ENCODE measurements around the gene TEPSIN. TPM values are rescaled to one million over a fixed set of nuclear protein-coding genes. Genes with fewer than 3 reads are reported as not detected.

TEPSIN gene
- total and polyA plus RNA-seq, 2 donors (not counting 3 experiments of a cell fraction or from before 2014, with no cell fraction given): 41.6 to 45.3 TPM

DNA sequence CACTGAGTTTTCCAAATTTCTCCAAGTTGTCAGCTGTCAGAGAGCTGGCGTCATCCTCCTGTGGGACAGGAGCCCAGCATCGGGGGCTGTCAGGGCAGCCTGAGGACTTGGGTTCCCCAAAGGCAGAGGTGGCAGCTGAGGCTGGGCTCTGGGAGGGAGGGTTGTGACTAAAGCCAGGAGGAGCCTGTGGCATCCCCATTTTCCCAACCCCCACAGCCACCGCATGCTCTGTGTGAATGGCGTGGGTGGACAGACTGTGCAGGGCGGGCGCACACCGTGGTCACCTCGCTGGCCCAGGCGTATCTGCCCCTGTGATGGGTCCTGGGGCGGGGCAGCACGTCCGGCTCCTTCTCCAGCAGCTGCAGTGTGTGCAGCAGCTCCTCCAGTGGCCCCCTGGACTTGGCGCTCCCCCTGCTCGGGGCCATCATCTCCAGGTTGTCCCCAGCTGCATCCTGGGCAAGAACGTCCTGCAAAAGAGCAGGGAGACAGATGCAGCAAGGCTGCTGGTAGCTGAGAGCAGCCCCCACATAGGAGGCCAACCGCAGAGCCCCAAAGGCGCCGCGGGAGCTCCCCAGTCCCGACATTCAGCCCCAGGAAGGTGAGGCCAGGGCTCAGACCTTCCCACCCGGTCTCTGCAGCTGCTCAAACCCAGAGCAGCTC, 40.9 kb downstream of the TEPSIN start:
- FAIRE-seq: no peak
- dilution Hi-C loops (cut with MboI; ENCODE audit: extremely low pct_ligation_motif_present, low sequenced_read_pairs): no loop called here
- intact Hi-C loops (cut with micrococcal nuclease): no loop called here
- Histone ChIP-seq H3K36me3 (ENCODE audit: control insufficient read depth in 2 of 2, extremely low read depth in 1 of 2, insufficient read depth in 2 of 2, low read length in 2 of 2) (peaks cover 0 to 3% of the 10 kb centered on the region in 2 experiments), H3K4me3 (replicated peaks in 1 of 3; ENCODE audit: insufficient read depth in 1 of 3, low read depth in 1 of 3, low read length in 3 of 3) (no peak overlapping the region), H3K4me1 (ENCODE audit: control insufficient read depth, extremely low read depth, insufficient read depth, low read length) (no peaks in the 10 kb centered on the region), H3K9me3 (replicated peaks; ENCODE audit: control insufficient read depth, insufficient read depth, low read length) (no peaks in the 10 kb centered on the region), H3K27ac (ENCODE audit: insufficient read depth, low read depth, low read length) (no peak overlapping the region), H3K79me2 (ENCODE audit: control insufficient read depth, insufficient read depth, low read length) (no peaks in the 10 kb centered on the region), H4K20me1 (replicated peaks; ENCODE audit: control insufficient read depth, extremely low read depth, insufficient read depth, low read length) (no peaks in the 10 kb centered on the region), H3K27me3 (ENCODE audit: control insufficient read depth in 2 of 2, insufficient read depth in 2 of 2, low read length in 2 of 2) (no peaks in the 10 kb centered on the region), H3K9me1 (replicated peaks; ENCODE audit: control insufficient read depth, extremely low read depth, insufficient read depth, low read length) (no peaks in the 10 kb centered on the region), H3K4me2 (ENCODE audit: insufficient read depth, low read length) (no peak overlapping the region), H3K9ac (replicated peaks; ENCODE audit: extremely low read depth, insufficient read depth, low read length) (no peak overlapping the region), H2AFZ (ENCODE audit: low read depth, low read length) (no peak overlapping the region)
- ChIA-PET POLR2A (no interaction called here), CTCF (interaction anchor here (1.3 to 1.8 kb wide), 3 partner anchors 9 to 55 kb away, joined by 3 to 7 read pairs (median 4); no protein-coding TSS in a partner anchor)
- DNase-seq (ENCODE audit: low read depth, low spot score): no peak
- TF ChIP-seq GATA2 (IDR thresholded peaks at IDR 0.05; ENCODE audit: insufficient read depth, insufficient read length, low read depth, low read length) (no peak), POLR2A (IDR thresholded peaks at IDR 0.05; ENCODE audit: low read depth, low read length) (no peak), MYC (IDR thresholded peaks at IDR 0.05; ENCODE audit: low read depth, low read length) (no peak), CTCF (IDR thresholded peaks at IDR 0.05; ENCODE audit: extremely low read depth in 1 of 2, insufficient read depth in 1 of 2, low read depth in 1 of 2, low read length in 2 of 2) (no peak), POLR2AphosphoS5 (IDR thresholded peaks at IDR 0.05; ENCODE audit: insufficient read depth, low read depth, low read length) (no peak), MAX (IDR thresholded peaks at IDR 0.05; ENCODE audit: insufficient read depth, insufficient read length) (no peak), EZH2 (IDR thresholded peaks at IDR 0.05; ENCODE audit: borderline replicate concordance, low read depth, low read length, severe bottlenecking) (no peak), JUN (IDR thresholded peaks at IDR 0.05; ENCODE audit: borderline replicate concordance, insufficient read depth, insufficient read length, low read depth) (no peak), FOS (IDR thresholded peaks at IDR 0.05; ENCODE audit: borderline replicate concordance, insufficient read depth, low read length) (no peak)
- no TSS peak for BruUV-seq (replicated peaks)

Data from endothelial cell of umbilical vein (primary cell).